Heart left ventricle (tissue), 16 donors: ENCODE data around the gene GCG. TPM values are rescaled to one million over a fixed set of nuclear protein-coding genes. Genes with fewer than 3 reads are reported as not detected.

Experiments used
- ATAC-seq, 4 donors: fragments of 200-7000 bp; cut with Tn5 transposase; one replicate each; pipeline ENCODE4 v1.9.1; 2020 to 2022; ENCODE audit warnings: moderate library complexity in 4 of 4, mild to moderate bottlenecking in 3 of 4, moderate number of reproducible peaks in 1 of 4
- DNase-seq, 5 donors: peaks; one replicate each; pipeline ENCODE4 v3.0.0-alpha.2; 2020
- H3K27ac ChIP-seq, 12 donors: fragments of 200-600 bp; sonication (generic) in 4 of 12; one replicate each; pipeline versions ENCODE4 v1.5.0 to v1.8.0; 2016 to 2022; ENCODE audit warnings: mild to moderate bottlenecking in 2 of 12
- H3K27me3 ChIP-seq, 9 donors: fragments of 200-600 bp; sonication (generic) in 2 of 9; one replicate each; pipeline versions ENCODE4 v1.5.1 to v1.8.0; 2016 to 2022; ENCODE audit warnings: mild to moderate bottlenecking in 3 of 9
- H3K36me3 ChIP-seq, 9 donors: fragments of 200-600 bp; sonication (generic) in 2 of 9; one replicate each; pipeline versions ENCODE4 v1.5.0 to v1.8.0; 2018 to 2022; ENCODE audit warnings: mild to moderate bottlenecking in 2 of 9
- H3K4me1 ChIP-seq, 12 donors: fragments of 200-600 bp; sonication (generic) in 4 of 12; one replicate each; pipeline versions ENCODE4 v1.5.0 to v1.8.0; 2016 to 2022; ENCODE audit warnings: mild to moderate bottlenecking in 3 of 12
- H3K4me3 ChIP-seq, 12 donors: fragments of 200-600 bp; sonication (generic) in 4 of 12; one replicate each; pipeline versions ENCODE4 v1.5.0 to v1.8.0; 2017 to 2022; ENCODE audit warnings: mild to moderate bottlenecking in 9 of 12, moderate library complexity in 4 of 12
- H3K9me3 ChIP-seq, 12 donors: fragments of 200-600 bp; sonication (generic) in 4 of 12; one replicate each; pipeline versions ENCODE4 v1.5.0 to v1.8.0; 2016 to 2022; ENCODE audit warnings: mild to moderate bottlenecking in 1 of 12
- CTCF ChIP-seq, 12 donors: fragments of 200-600 bp; sonication (generic) in 4 of 12; IDR thresholded peaks; one replicate each; pipeline versions ENCODE4 v1.5.0 to v1.8.0; 2018 to 2022; ENCODE audit warnings: antibody characterized with exemption in 12 of 12, mild to moderate bottlenecking in 5 of 12
- POLR2A ChIP-seq, 2 donors: fragments of 450-650 bp; IDR thresholded peaks; one replicate each; pipeline ENCODE4 v1.6.1; 2017; ENCODE audit warnings: antibody characterized with exemption in 2 of 2, mild to moderate bottlenecking in 2 of 2, moderate library complexity in 2 of 2
- WGBS, 4 donors: extraction: QIAGEN DNeasy Blood & Tissue Kit in 2 of 4; methylation state at CpG; one replicate each; pipeline versions ENCODE4 v1.1.5 to v1.1.7; 2013 to 2018; 5-methylcytosine and 5-hydroxymethylcytosine counted together
- intact Hi-C, 10 donors: fragments of 100-400 bp; cut with DNase I; formaldehyde crosslinking; loops; one replicate each; pipeline versions ENCODE4 v1.11.1 to v1.14.2; 2022
- polyA plus RNA-seq, 2 donors: library from polyadenylated mRNA; stranded (reverse); fragments of 200-250 nt; gene quantifications; one replicate each; pipeline ENCODE4 v1.2.3, GENCODE V29; 2013
- total RNA-seq, 9 donors: library from RNA; depleted of rRNA in 2 of 9; stranded (reverse); fragments of >200 nt in 2 of 9; fragmentation: NEBNext Ultra II Directional in 3 of 9; extraction: Animal tissue kit (Norgen Biotek cat#: 25700) in 3 of 9; gene quantifications; one replicate each; pipeline versions ENCODE4 v1.1.0 to v1.2.4, GENCODE V29; 2016 to 2023
- donor health status: ischemic (EF 13 %, LVEDD 7.1; RV severe dilation, severe dysfunction).
- donor health status: healthy with polysubstance abuse.
- donor health status: DM: no; HTN: yes; CAD: no.
- donor health status: DM: no; HTN: no; CAD: no.
- donor health status: ischemic (EF 25% LVEDD 6.9; RV normal size, moderate dysfunction).
- donor health status: ischemic (EF 25% LVEDD 5.7; RV mildly dilated, moderate dysfunction).
- donor health status: healthy.
- donor health status: DM: yes; HTN: yes; CAD: no.
- donor health status: ischemic (EF 35%, LVEDD 5.7; RV mildly dilated, moderate dysfunction).
- donor health status: nonischemic (EF 11% LVEDD 7.7; RV severe dilation, severe dysfunction).
- donor health status: DM: yes; HTN: yes; CAD: no.
- donor health status: PGD.
- donor health status: ischemic (EF 29% LVEDD 5.4; RV normal size, mild dysfunction).
- donor health status: nonischemic (EF 23%, LVEDD 6.1; RV moderate dilation, normal function).

GCG gene
- total and polyA plus RNA-seq, 11 donors = not detected

- Histone ChIP-seq H3K4me1 (peaks cover 0 to 29% (median 17%) of the 10 kb centered on the region in 12 donors), H3K9me3 (peaks cover 0 to 7% (median 0%) of the 10 kb centered on the region in 12 donors), H3K36me3 (no peaks in the 10 kb centered on the region), H3K27ac (peak overlapping the region in 11 of 12 donors; percentile 7 to 60 (median 28)), H3K27me3 (no peaks in the 10 kb centered on the region), H3K4me3 (no peak overlapping the region)
- 16 to 34% (median 28%) methylated on average over 7 of the region's 7 CpGs for WGBS, 4 donors
- TF ChIP-seq CTCF (IDR thresholded peaks at IDR 0.05) (no peak), POLR2A (IDR thresholded peaks at IDR 0.05) (no peak)
- ATAC-seq (peak; percentile 74 to 85 (median 78)), DNase-seq (peak in 4 of 5 donors; percentile 19 to 56 (median 44))
- intact Hi-C loops = loop anchor here in 5 of 10 donors (5.0 to 10.0 kb wide), 2 partner anchors 46 to 54 kb away; partner anchors contain the start of gene DPP4 (in 4 of the 5)
Measured at GRCh38 chr2:162118166-162119031, 33.6 kb downstream of the GCG start.

- H3K36me3 ChIP-seq = no peaks in the 10 kb centered on the region
- no peaks in the 10 kb centered on the region for H3K27me3 ChIP-seq
- H3K9me3 ChIP-seq = peaks cover 0 to 7% (median 0%) of the 10 kb centered on the region in 12 donors
- no peak for DNase-seq
- intact Hi-C loops = loop anchor here in 5 of 10 donors (5.0 to 10.0 kb wide), 2 partner anchors 44 to 52 kb away; partner anchors contain the start of gene DPP4 (in 4 of the 5)
- no peak for ATAC-seq
- peaks cover 0 to 40% (median 20%) of the 10 kb centered on the region in 12 donors for H3K4me1 ChIP-seq
- H3K4me3 ChIP-seq = no peak overlapping the region
- no peak overlapping the region for H3K27ac ChIP-seq
- TF ChIP-seq POLR2A (IDR thresholded peaks at IDR 0.05) = no peak
- TF ChIP-seq CTCF (IDR thresholded peaks at IDR 0.05) = no peak
Measured at GRCh38 chr2:162116352-162116751, 35.7 kb downstream of the GCG start.

- peaks cover 0 to 40% (median 20%) of the 10 kb centered on the region in 12 donors for H3K4me1 ChIP-seq
- intact Hi-C loops = loop anchor here in 5 of 10 donors (5.0 to 10.0 kb wide), 2 partner anchors 43 to 50 kb away; partner anchors contain the start of gene DPP4 (in 4 of the 5)
- peaks cover 0 to 7% (median 0%) of the 10 kb centered on the region in 12 donors for H3K9me3 ChIP-seq
- no peaks in the 10 kb centered on the region for H3K27me3 ChIP-seq
- no peaks in the 10 kb centered on the region for H3K36me3 ChIP-seq
- WGBS, 4 donors = 97 to 100% (median 98%) methylated on average over 2 of the region's 2 CpGs
- no peak for ATAC-seq
- H3K27ac ChIP-seq = no peak overlapping the region
- no peak for DNase-seq
- TF ChIP-seq POLR2A (IDR thresholded peaks at IDR 0.05) (no peak), CTCF (IDR thresholded peaks at IDR 0.05) (no peak)
- no peak overlapping the region for H3K4me3 ChIP-seq
Measured at GRCh38 chr2:162115076-162115475, 37.0 kb downstream of the GCG start.

- no peak for TF ChIP-seq POLR2A (IDR thresholded peaks at IDR 0.05)
- no peak for TF ChIP-seq CTCF (IDR thresholded peaks at IDR 0.05)
- no peaks in the 10 kb centered on the region for H3K27me3 ChIP-seq
- no peak overlapping the region for H3K4me3 ChIP-seq
- DNase-seq = no peak
- no peaks in the 10 kb centered on the region for H3K36me3 ChIP-seq
- peaks cover 0 to 7% (median 0%) of the 10 kb centered on the region in 12 donors for H3K9me3 ChIP-seq
- intact Hi-C loops = loop anchor here in 3 of 10 donors (5.0 to 10.0 kb wide), 2 partner anchors 42 to 49 kb away; partner anchors contain the start of gene DPP4 (in 2 of the 3)
- WGBS, 4 donors = 30 to 49% (median 32%) methylated on average over 1 of the region's 1 CpG
- ATAC-seq = peak in 2 of 4 donors; percentile 31 to 41
- peak overlapping the region in 2 of 12 donors; percentile 34 to 49 for H3K27ac ChIP-seq
- peaks cover 0 to 40% (median 20%) of the 10 kb centered on the region in 12 donors for H3K4me1 ChIP-seq
Measured at GRCh38 chr2:162114271-162114670, 37.8 kb downstream of the GCG start.
